ENCODE results near the gene TRPV3.
A peak's percentile ranks its signal among the peaks of the same experiment; 100 is the strongest.

TRPV3 gene

GRCh38 chr17:3545151-3545550 lies 12.5 kb downstream of the TRPV3 start:
- H3K4me3 Mint-ChIP-seq, result no peak overlapping the region
- peaks cover 3% of the 10 kb centered on the region for H3K27me3 Mint-ChIP-seq
- H3K9me3 Mint-ChIP-seq, result no peaks in the 10 kb centered on the region
- H3K4me1 Mint-ChIP-seq (ENCODE audit: low read depth), result no peaks in the 10 kb centered on the region
- H3K27ac Mint-ChIP-seq, result no peak overlapping the region
- no peaks in the 10 kb centered on the region for H3K36me3 Mint-ChIP-seq (ENCODE audit: low read depth)
- no peak for DNase-seq

GRCh38 chr17:3544365-3544764 lies 13.2 kb downstream of the TRPV3 start:
- H3K4me3 Mint-ChIP-seq, result no peak overlapping the region
- no peak for DNase-seq
- H3K36me3 Mint-ChIP-seq (ENCODE audit: low read depth), result no peaks in the 10 kb centered on the region
- peaks cover 3% of the 10 kb centered on the region for H3K27me3 Mint-ChIP-seq
- no peaks in the 10 kb centered on the region for H3K9me3 Mint-ChIP-seq
- no peaks in the 10 kb centered on the region for H3K4me1 Mint-ChIP-seq (ENCODE audit: low read depth)
- no peak overlapping the region for H3K27ac Mint-ChIP-seq

GRCh38 chr17:3543453-3543852 lies 14.2 kb downstream of the TRPV3 start:
- Mint-ChIP-seq H3K27ac (no peak overlapping the region), H3K27me3 (peaks cover 3% of the 10 kb centered on the region), H3K4me1 (ENCODE audit: low read depth) (no peaks in the 10 kb centered on the region), H3K36me3 (ENCODE audit: low read depth) (no peaks in the 10 kb centered on the region), H3K4me3 (no peak overlapping the region), H3K9me3 (no peaks in the 10 kb centered on the region)
- no peak for DNase-seq

- Mint-ChIP-seq H3K27me3 (peaks cover 3% of the 10 kb centered on the region), H3K4me3 (no peak overlapping the region), H3K36me3 (ENCODE audit: low read depth) (no peaks in the 10 kb centered on the region), H3K4me1 (ENCODE audit: low read depth) (no peaks in the 10 kb centered on the region), H3K27ac (no peak overlapping the region), H3K9me3 (no peaks in the 10 kb centered on the region)
- DNase-seq, result no peak
Measured at GRCh38 chr17:3542410-3543088, 15.1 kb downstream of the TRPV3 start.

- no peak for DNase-seq
- H3K27me3 Mint-ChIP-seq, result peaks cover 13% of the 10 kb centered on the region
- H3K27ac Mint-ChIP-seq, result no peak overlapping the region
Measured at GRCh38 chr17:3539881-3540540, 17.6 kb downstream of the TRPV3 start.

GRCh38 chr17:3536716-3537115 lies 20.9 kb downstream of the TRPV3 start:
- H3K4me3 Mint-ChIP-seq, result no peak overlapping the region
- H3K4me1 Mint-ChIP-seq (ENCODE audit: low read depth), result peaks cover 6% of the 10 kb centered on the region
- H3K27ac Mint-ChIP-seq, result peak overlapping the region; percentile 17
- H3K9me3 Mint-ChIP-seq, result no peaks in the 10 kb centered on the region
- peaks cover 19% of the 10 kb centered on the region for H3K27me3 Mint-ChIP-seq
- H3K36me3 Mint-ChIP-seq (ENCODE audit: low read depth), result no peaks in the 10 kb centered on the region
- DNase-seq, result no peak

More at GRCh38 chr17:3539881-3540540, 17.6 kb downstream of the TRPV3 start:
- Mint-ChIP-seq H3K9me3 (no peaks in the 10 kb centered on the region), H3K4me3 (no peak overlapping the region), H3K4me1 (ENCODE audit: low read depth) (peaks cover 3% of the 10 kb centered on the region), H3K36me3 (ENCODE audit: low read depth) (no peaks in the 10 kb centered on the region)

- Mint-ChIP-seq H3K4me1 (ENCODE audit: low read depth) (peaks cover 6% of the 10 kb centered on the region), H3K27me3 (peaks cover 18% of the 10 kb centered on the region), H3K36me3 (ENCODE audit: low read depth) (no peaks in the 10 kb centered on the region), H3K4me3 (no peak overlapping the region), H3K27ac (no peak overlapping the region), H3K9me3 (no peaks in the 10 kb centered on the region)
- peak; percentile 72 for DNase-seq
Measured at GRCh38 chr17:3535253-3535995, 22.2 kb downstream of the TRPV3 start.

GRCh38 chr17:3534881-3535252 lies 22.7 kb downstream of the TRPV3 start:
- no peak overlapping the region for H3K4me3 Mint-ChIP-seq
- DNase-seq, result no peak
- H3K36me3 Mint-ChIP-seq (ENCODE audit: low read depth), result no peaks in the 10 kb centered on the region
- peaks cover 6% of the 10 kb centered on the region for H3K4me1 Mint-ChIP-seq (ENCODE audit: low read depth)
- no peaks in the 10 kb centered on the region for H3K9me3 Mint-ChIP-seq
- no peak overlapping the region for H3K27ac Mint-ChIP-seq
- H3K27me3 Mint-ChIP-seq, result peaks cover 17% of the 10 kb centered on the region

- Mint-ChIP-seq H3K9me3 (no peaks in the 10 kb centered on the region), H3K4me1 (ENCODE audit: low read depth) (peaks cover 6% of the 10 kb centered on the region), H3K4me3 (no peak overlapping the region), H3K27ac (no peak overlapping the region), H3K27me3 (peaks cover 17% of the 10 kb centered on the region), H3K36me3 (ENCODE audit: low read depth) (no peaks in the 10 kb centered on the region)
- no peak for DNase-seq
Measured at GRCh38 chr17:3533752-3534151, 23.9 kb downstream of the TRPV3 start.

- DNase-seq, result no peak
- H3K36me3 Mint-ChIP-seq (ENCODE audit: low read depth), result no peaks in the 10 kb centered on the region
- no peak overlapping the region for H3K27ac Mint-ChIP-seq
- H3K4me1 Mint-ChIP-seq (ENCODE audit: low read depth), result peaks cover 6% of the 10 kb centered on the region
- H3K9me3 Mint-ChIP-seq, result no peaks in the 10 kb centered on the region
- no peak overlapping the region for H3K4me3 Mint-ChIP-seq
- H3K27me3 Mint-ChIP-seq, result peaks cover 17% of the 10 kb centered on the region
Measured at GRCh38 chr17:3532859-3533142, 24.8 kb downstream of the TRPV3 start.

- Mint-ChIP-seq H3K4me3 (no peak overlapping the region), H3K9me3 (no peaks in the 10 kb centered on the region), H3K4me1 (ENCODE audit: low read depth) (peaks cover 6% of the 10 kb centered on the region), H3K36me3 (ENCODE audit: low read depth) (no peaks in the 10 kb centered on the region), H3K27me3 (peaks cover 17% of the 10 kb centered on the region), H3K27ac (no peak overlapping the region)
- no peak for DNase-seq
Measured at GRCh38 chr17:3532106-3532858, 25.3 kb downstream of the TRPV3 start.

- no peak overlapping the region for H3K4me3 Mint-ChIP-seq
- peaks cover 6% of the 10 kb centered on the region for H3K4me1 Mint-ChIP-seq (ENCODE audit: low read depth)
- peaks cover 14% of the 10 kb centered on the region for H3K27me3 Mint-ChIP-seq
- no peaks in the 10 kb centered on the region for H3K36me3 Mint-ChIP-seq (ENCODE audit: low read depth)
- no peak for DNase-seq
- no peaks in the 10 kb centered on the region for H3K9me3 Mint-ChIP-seq
- no peak overlapping the region for H3K27ac Mint-ChIP-seq
Measured at GRCh38 chr17:3531266-3532101, 26.1 kb downstream of the TRPV3 start.

- no peak overlapping the region for H3K4me3 Mint-ChIP-seq
- H3K36me3 Mint-ChIP-seq (ENCODE audit: low read depth), result no peaks in the 10 kb centered on the region
- H3K27ac Mint-ChIP-seq, result no peak overlapping the region
- DNase-seq, result no peak
- peaks cover 3% of the 10 kb centered on the region for H3K4me1 Mint-ChIP-seq (ENCODE audit: low read depth)
- H3K9me3 Mint-ChIP-seq, result no peaks in the 10 kb centered on the region
- peaks cover 6% of the 10 kb centered on the region for H3K27me3 Mint-ChIP-seq
Measured at GRCh38 chr17:3529817-3530741, 27.5 kb downstream of the TRPV3 start.

Data from activated T-cell treated with anti-CD3 and anti-CD28 coated beads, Interleukin-2, amount 50 U/mL, for 24 hours (primary cell).